Omental fat pad (tissue), 4 donors: ENCODE data around the gene SPAG16. TPM values are rescaled to one million over a fixed set of nuclear protein-coding genes. Genes with fewer than 3 reads are reported as not detected.

ENCODE experiments used
- ATAC-seq: fragments of 150-250 bp; one replicate; pipeline ENCODE4 v1.9.1; 2016; ENCODE audit warnings: mild to moderate bottlenecking, moderate library complexity; ENCODE audit not compliant: low FRiP score
- DNase-seq: peaks from one replicate; pipeline ENCODE4 v3.0.0-alpha.2; 2019; ENCODE audit warnings: low spot score
- CTCF ChIP-seq, 3 donors: fragments of 450-650 bp; IDR thresholded peaks; one replicate each; pipeline ENCODE4 v1.5.1; 2016 to 2017; ENCODE audit warnings: antibody characterized with exemption in 3 of 3, mild to moderate bottlenecking in 3 of 3, moderate library complexity in 2 of 3
- total RNA-seq, 4 donors: library from RNA; depleted of rRNA; stranded (reverse); fragments of >200 nt; gene quantifications; one replicate each; pipeline ENCODE4 v1.1.0, GENCODE V29; 2016

Gene SPAG16
- total RNA-seq, 4 donors from 2014 or later, result 11.1 to 29.5 (median 13.3) TPM

GRCh38 chr2:213766465-213766901, 482.2 kb downstream of the SPAG16 start:
- DNase-seq (no peak), ATAC-seq (no peak)
- TF ChIP-seq CTCF (IDR thresholded peaks at IDR 0.05), result no peak

GRCh38 chr2:213787869-213788268, 503.6 kb downstream of the SPAG16 start:
- TF ChIP-seq CTCF (IDR thresholded peaks at IDR 0.05), result no peak
- DNase-seq (no peak), ATAC-seq (no peak)

GRCh38 chr2:213789940-213790339, 505.7 kb downstream of the SPAG16 start:
- no peak for TF ChIP-seq CTCF (IDR thresholded peaks at IDR 0.05)
- DNase-seq, result no peak
- ATAC-seq, result no peak

- DNase-seq (no peak), ATAC-seq (no peak)
These were observed 507.8 kb downstream of the SPAG16 start for GRCh38 chr2:213792045-213792444.

GRCh38 chr2:213806125-213806726, 522.0 kb downstream of the SPAG16 start:
- DNase-seq, result no peak
- ATAC-seq, result no peak
- TF ChIP-seq CTCF (IDR thresholded peaks at IDR 0.05), result no peak

More at GRCh38 chr2:213792045-213792444, 507.8 kb downstream of the SPAG16 start:
- no peak for TF ChIP-seq CTCF (IDR thresholded peaks at IDR 0.05)

- DNase-seq (no peak), ATAC-seq (no peak)
- TF ChIP-seq CTCF (IDR thresholded peaks at IDR 0.05), result no peak
These were observed 532.3 kb downstream of the SPAG16 start for GRCh38 chr2:213816583-213816982.

- no peak for DNase-seq
- TF ChIP-seq CTCF (IDR thresholded peaks at IDR 0.05), result no peak
These were observed 534.2 kb downstream of the SPAG16 start for GRCh38 chr2:213818436-213818835.

More at GRCh38 chr2:213818436-213818835, 534.2 kb downstream of the SPAG16 start:
- no peak for ATAC-seq
